ENCODE measurements around the gene RNASE4.

GRCh38 chr14:20712904-20713303, 28.5 kb downstream of the RNASE4 start:
- TF ChIP-seq CTCF (IDR thresholded peaks at IDR 0.05), result no peak
- TF ChIP-seq POLR2A (IDR thresholded peaks at IDR 0.05), result no peak
- no peak for TF ChIP-seq POLR2AphosphoS5 (IDR thresholded peaks at IDR 0.05)
- TF ChIP-seq EP300 (IDR thresholded peaks at IDR 0.05), result no peak

Measured in upper lobe of left lung (tissue), 4 donors.